ENCODE results near the gene SH3TC1. TPM values are rescaled to one million over a fixed set of nuclear protein-coding genes. Genes with fewer than 3 reads are reported as not detected.

The SH3TC1 gene
- total RNA-seq, 1 donor from 2014 or later = 18.9 TPM

- Histone ChIP-seq H3K36me3 (ENCODE audit: control insufficient read depth, insufficient read depth, low read length) (no peaks in the 10 kb centered on the region), H3K4me3 (ENCODE audit: low read depth, low read length) (no peak overlapping the region), H3K27me3 (ENCODE audit: control insufficient read depth, insufficient read depth, low read length) (peaks cover 9% of the 10 kb centered on the region)
- no peak for DNase-seq (ENCODE audit: low read depth)
- TF ChIP-seq, protein P1, sequence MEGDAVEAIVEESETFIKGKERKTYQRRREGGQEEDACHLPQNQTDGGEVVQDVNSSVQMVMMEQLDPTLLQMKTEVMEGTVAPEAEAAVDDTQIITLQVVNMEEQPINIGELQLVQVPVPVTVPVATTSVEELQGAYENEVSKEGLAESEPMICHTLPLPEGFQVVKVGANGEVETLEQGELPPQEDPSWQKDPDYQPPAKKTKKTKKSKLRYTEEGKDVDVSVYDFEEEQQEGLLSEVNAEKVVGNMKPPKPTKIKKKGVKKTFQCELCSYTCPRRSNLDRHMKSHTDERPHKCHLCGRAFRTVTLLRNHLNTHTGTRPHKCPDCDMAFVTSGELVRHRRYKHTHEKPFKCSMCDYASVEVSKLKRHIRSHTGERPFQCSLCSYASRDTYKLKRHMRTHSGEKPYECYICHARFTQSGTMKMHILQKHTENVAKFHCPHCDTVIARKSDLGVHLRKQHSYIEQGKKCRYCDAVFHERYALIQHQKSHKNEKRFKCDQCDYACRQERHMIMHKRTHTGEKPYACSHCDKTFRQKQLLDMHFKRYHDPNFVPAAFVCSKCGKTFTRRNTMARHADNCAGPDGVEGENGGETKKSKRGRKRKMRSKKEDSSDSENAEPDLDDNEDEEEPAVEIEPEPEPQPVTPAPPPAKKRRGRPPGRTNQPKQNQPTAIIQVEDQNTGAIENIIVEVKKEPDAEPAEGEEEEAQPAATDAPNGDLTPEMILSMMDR (IDR thresholded peaks at IDR 0.05; ENCODE audit: insufficient read depth, low read length, poor library complexity, severe bottlenecking) = no peak
These were observed 3.1 kb upstream of the SH3TC1 start for GRCh38 chr4:8195841-8196458.

GRCh38 chr4:8197521-8197920 is 1.6 kb upstream of the SH3TC1 start:
- TF ChIP-seq, protein P1 (IDR thresholded peaks at IDR 0.05; ENCODE audit: insufficient read depth, low read length, poor library complexity, severe bottlenecking) = no peak
- DNase-seq (ENCODE audit: low read depth) = no peak
- H3K36me3 ChIP-seq (ENCODE audit: control insufficient read depth, insufficient read depth, low read length) = no peaks in the 10 kb centered on the region
- H3K27me3 ChIP-seq (ENCODE audit: control insufficient read depth, insufficient read depth, low read length) = peaks cover 9% of the 10 kb centered on the region
- no peak overlapping the region for H3K4me3 ChIP-seq (ENCODE audit: low read depth, low read length)

GRCh38 chr4:8198206-8198905 is 734 bp upstream of the SH3TC1 start:
- Histone ChIP-seq H3K4me3 (ENCODE audit: low read depth, low read length) (no peak overlapping the region), H3K36me3 (ENCODE audit: control insufficient read depth, insufficient read depth, low read length) (no peaks in the 10 kb centered on the region), H3K27me3 (ENCODE audit: control insufficient read depth, insufficient read depth, low read length) (peaks cover 9% of the 10 kb centered on the region)
- no peak for DNase-seq (ENCODE audit: low read depth)
- TF ChIP-seq, protein P1 (IDR thresholded peaks at IDR 0.05; ENCODE audit: insufficient read depth, low read length, poor library complexity, severe bottlenecking) = no peak

- no peak for DNase-seq (ENCODE audit: low read depth)
- TF ChIP-seq, protein P1 (IDR thresholded peaks at IDR 0.05; ENCODE audit: insufficient read depth, low read length, poor library complexity, severe bottlenecking) = no peak
- H3K27me3 ChIP-seq (ENCODE audit: control insufficient read depth, insufficient read depth, low read length) = peaks cover 5% of the 10 kb centered on the region
- peak overlapping the region; percentile 40 for H3K4me3 ChIP-seq (ENCODE audit: low read depth, low read length)
- H3K36me3 ChIP-seq (ENCODE audit: control insufficient read depth, insufficient read depth, low read length) = no peaks in the 10 kb centered on the region
These were observed 658 bp downstream of the SH3TC1 start for GRCh38 chr4:8199594-8200301.

DNA sequence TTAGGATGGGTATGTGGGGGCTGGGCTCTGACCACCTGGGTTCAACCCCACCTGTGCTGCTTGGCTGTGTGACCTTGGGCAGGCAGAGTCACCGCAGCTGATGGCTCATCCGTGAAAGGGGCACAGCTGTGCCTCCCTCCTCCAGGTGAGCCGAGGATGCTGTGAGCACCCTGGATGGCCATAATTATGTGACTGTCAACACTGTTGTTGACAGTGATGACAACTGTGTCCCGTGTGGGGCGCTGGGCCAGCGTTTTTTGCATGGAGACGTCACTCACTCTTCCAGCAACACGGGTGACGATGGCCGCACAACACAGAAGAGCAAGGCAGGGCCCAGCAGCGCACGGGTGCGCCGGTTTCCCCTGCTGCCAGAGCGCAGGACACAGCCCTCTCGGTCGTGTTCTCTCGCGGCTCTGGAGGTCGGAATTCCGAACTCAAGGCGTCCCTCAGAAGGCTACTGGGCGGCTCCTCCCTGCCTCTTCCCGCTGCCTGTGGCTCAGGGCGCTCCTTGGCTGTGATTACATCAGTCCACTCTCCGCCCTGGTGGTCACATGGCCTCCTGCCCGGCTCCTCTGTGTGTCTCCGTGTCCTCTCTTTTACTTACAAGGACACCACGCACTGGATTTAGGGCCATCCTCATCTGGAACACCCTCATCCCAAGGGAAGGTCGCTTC is 1.3 kb downstream of the SH3TC1 start:
- Histone ChIP-seq H3K36me3 (ENCODE audit: control insufficient read depth, insufficient read depth, low read length) (no peaks in the 10 kb centered on the region), H3K4me3 (ENCODE audit: low read depth, low read length) (peak overlapping the region; percentile 40), H3K27me3 (ENCODE audit: control insufficient read depth, insufficient read depth, low read length) (peaks cover 2% of the 10 kb centered on the region)
- DNase-seq (ENCODE audit: low read depth) = no peak
- TF ChIP-seq, protein P1 (IDR thresholded peaks at IDR 0.05; ENCODE audit: insufficient read depth, low read length, poor library complexity, severe bottlenecking) = no peak
